ENCODE data around the gene RPRM.
"Not testable (repeated sequence)": the region's sequence is repeated elsewhere in the genome, so short reads cannot be mapped to it uniquely, and the experiment has no call there.

Gene RPRM

DNA sequence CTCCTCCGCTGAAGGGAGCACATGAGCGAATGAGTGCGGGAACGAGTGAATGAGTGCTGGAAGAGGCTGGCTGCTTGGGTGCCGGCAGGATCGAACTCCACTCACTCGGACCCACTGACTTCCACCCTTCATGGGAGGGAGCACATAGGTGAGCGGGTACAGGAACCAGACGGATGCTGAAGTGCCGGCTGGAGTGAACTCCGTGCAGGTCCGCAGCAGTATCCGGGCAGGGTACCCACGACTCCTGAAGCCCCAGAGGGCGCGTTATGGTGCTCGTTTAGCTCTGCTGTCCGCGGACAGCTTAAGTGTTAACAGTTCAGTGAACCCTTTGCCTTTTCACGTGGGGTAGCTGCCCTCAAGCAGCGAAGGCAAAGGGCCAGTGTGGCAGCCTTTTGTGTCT, 23.2 kb downstream of the RPRM start:
- DNase-seq: no peak

GRCh38 chr2:153451611-153452010, 27.0 kb downstream of the RPRM start:
- no peak for DNase-seq

DNA sequence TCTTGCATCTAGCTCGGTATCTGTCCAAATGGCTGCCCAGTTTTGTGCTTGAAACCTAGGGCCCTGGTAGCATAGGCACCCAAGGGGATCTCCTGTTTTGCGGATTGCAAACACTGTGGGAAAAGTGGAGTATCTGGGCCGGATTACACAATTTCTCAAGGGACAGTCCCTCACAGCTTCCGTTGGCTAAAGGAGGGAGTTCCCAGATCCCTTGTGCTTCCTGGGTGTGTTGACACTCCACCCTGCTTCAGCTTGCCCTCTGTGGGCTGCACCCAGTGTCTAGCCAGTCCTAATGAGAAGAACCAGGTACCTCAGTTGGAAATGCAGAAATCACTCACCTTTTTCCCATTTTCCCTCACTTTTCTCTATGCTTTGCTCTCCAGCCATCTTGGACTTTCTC, 35.5 kb downstream of the RPRM start:
- DNase-seq: no peak

GRCh38 chr2:153442616-153443015, 35.9 kb downstream of the RPRM start:
- not testable (repeated sequence) for DNase-seq

- DNase-seq: not testable (repeated sequence)
Observed at GRCh38 chr2:153440090-153440489, 38.5 kb downstream of the RPRM start.

GRCh38 chr2:153433403-153433802, 45.2 kb downstream of the RPRM start:
- DNase-seq: no peak

DNA sequence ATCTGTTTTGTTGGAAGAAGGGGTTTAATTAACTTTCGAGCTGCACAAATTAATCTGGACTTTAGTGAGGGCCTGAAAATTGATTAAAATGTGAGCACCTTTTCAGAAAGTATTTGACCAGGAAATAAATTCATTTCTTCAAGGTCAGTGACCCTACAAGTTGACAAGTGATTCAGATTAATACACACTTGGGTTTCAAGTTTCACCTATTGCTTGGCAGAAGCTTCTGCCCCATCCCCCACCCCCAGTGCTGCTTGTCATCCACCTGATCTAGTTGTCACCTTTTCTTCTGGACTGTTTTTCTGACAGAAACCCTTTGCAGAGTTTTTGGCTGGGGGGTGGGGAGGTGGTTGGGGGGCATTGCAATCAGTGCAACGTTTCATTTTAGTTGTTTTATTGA, 46.2 kb downstream of the RPRM start:
- DNase-seq: no peak

- no peak for DNase-seq
Observed at GRCh38 chr2:153431114-153431513, 47.4 kb downstream of the RPRM start.
